AG04450 (cell line): ENCODE data around the gene COL6A3. TPM values are rescaled to one million over a fixed set of nuclear protein-coding genes. Genes with fewer than 3 reads are reported as not detected.

ENCODE experiments used
- CTCF ChIA-PET: fragments of 300-600, 350-600 bp; formaldehyde crosslinking; extraction: SDS; loops from one replicate; lab custom pipeline; 2022; ENCODE audit warnings: antibody characterized with exemption, inconsistent platforms; lab: Charles Lee
- POLR2A ChIA-PET: fragments of 350-600 bp; formaldehyde crosslinking; extraction: SDS; loops from one replicate; lab custom pipeline; 2021; ENCODE audit warnings: antibody characterized with exemption, inconsistent platforms; lab: Yijun Ruan, JAX
- DNase-seq: peaks from one replicate; pipeline ENCODE4 v3.0.0-alpha.2; 2011; ENCODE audit warnings: low read depth, low spot score
- H3K27ac ChIP-seq: one replicate; pipeline ENCODE4 v1.5.1; 2012; ENCODE audit warnings: low read depth, low read length, control low read depth
- H3K27me3 ChIP-seq: one replicate; pipeline ENCODE4 v1.6.0; 2012; ENCODE audit warnings: low read length; ENCODE audit not compliant: control insufficient read depth, insufficient read depth
- H3K4me3 ChIP-seq: 2 replicates; pipeline ENCODE4 v1.5.1; 2011; ENCODE audit warnings: mild to moderate bottlenecking, low read depth, low read length, control low read depth
- H3K9me3 ChIP-seq: 2 replicates; pipeline ENCODE4 v1.5.1; 2012; ENCODE audit warnings: low read length; ENCODE audit not compliant: control insufficient read depth, insufficient read depth
- CTCF ChIP-seq: IDR thresholded peaks from 2 replicates; pipeline ENCODE4 v1.5.1; 2011; ENCODE audit warnings: low read depth, low read length, control low read depth, inconsistent platforms
- polyA plus RNA-seq: library from polyadenylated mRNA; depleted of rRNA; stranded (reverse); fragments of >200 nt; gene quantifications from 2 replicates; pipeline ENCODE4 v1.2.3, GENCODE V29; 2011

Gene COL6A3
- polyA plus RNA-seq, 1 experiment = 1,384 TPM

DNA sequence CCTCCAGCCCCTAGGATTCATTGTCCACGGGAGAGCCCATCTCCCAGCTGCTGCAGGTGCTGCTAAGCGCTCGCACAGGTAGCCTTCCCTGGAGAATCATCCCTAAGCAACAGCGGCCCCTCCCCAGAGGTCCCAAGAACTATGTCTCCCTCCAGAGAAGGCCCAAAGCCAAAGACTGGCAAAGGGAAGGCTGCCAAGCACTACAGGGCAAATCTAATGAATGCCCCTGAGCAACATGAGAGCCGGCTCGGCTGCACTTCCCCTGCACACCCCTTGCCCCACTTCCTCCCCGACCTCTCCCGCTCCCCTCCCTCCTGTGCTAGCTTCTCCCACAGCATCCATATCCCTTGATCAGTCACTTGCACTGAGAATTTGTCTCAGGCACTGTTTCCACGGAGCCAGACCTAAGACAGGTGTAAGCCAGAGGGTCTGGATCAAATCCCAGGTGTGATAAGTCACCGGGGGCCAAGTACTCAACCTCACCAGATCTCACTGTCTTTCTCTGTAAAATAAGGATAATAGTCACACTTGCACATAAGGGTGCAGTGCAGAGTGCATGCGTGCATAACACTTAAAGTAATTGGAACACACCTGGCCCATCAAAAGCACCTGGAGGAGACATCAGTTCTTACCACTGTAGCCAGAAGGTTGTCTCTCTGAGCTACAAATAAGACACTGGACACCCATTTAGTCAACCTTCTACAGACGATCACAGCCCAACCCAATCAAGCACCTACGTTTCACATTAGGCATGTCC lies 20.1 kb upstream of the COL6A3 start:
- no peak for DNase-seq
- Histone ChIP-seq H3K27me3 (no peaks in the 10 kb centered on the region), H3K4me3 (no peak overlapping the region), H3K9me3 (no peaks in the 10 kb centered on the region), H3K27ac (peak overlapping the region; percentile 81)
- CTCF ChIA-PET = interaction anchor here (0.5 to 6.1 kb wide), 7 partner anchors 13 to 50 kb away, joined by 3 to 83 read pairs (median 3); no protein-coding TSS in a partner anchor
- POLR2A ChIA-PET = no interaction called here
- TF ChIP-seq CTCF = no peak

DNA sequence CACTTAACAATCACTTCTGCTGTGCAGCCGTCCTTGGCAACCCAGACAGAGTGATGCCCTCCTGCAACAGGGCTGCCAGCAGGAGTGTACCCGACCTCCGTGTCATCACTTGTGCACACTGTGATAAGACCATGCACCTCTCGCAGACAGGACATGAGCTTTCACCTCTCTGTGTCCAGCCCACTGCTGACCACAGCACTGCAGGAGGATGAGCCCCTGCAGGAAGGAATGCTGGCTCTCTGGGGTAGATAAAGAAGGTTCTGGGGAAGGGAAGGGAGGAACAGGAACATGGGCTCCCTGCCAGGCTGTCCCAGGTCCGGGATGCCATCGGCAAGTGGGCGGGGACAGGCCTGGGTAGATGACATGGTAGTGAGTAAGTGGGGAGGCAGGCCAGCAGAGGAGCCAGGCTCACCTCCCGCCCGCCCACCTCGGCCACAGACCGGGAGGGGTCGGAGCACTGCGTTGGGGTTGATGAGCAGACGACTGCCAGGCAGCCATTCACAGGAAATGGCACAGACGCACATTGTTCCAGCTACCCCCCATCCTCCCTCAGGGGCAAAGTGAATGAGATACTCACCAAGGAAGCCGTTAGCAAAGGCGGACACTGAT lies 18.6 kb upstream of the COL6A3 start:
- CTCF ChIA-PET = interaction anchor here (0.9 to 6.1 kb wide), 6 partner anchors 11 to 313 kb away, joined by 3 to 83 read pairs (median 5); no protein-coding TSS in a partner anchor
- H3K4me3 ChIP-seq = 0 out of 2 replicates have a peak overlapping the region, but pooled peaks have one; percentile 7
- H3K27me3 ChIP-seq = no peaks in the 10 kb centered on the region
- POLR2A ChIA-PET = interaction anchor here (0.8 to 1.5 kb wide), 2 partner anchors 19 kb away, joined by 3 to 5 read pairs; partner anchors contain the start of gene COL6A3
- DNase-seq = no peak
- peak overlapping the region; percentile 81 for H3K27ac ChIP-seq
- TF ChIP-seq CTCF = peak; percentile 65
- no peaks in the 10 kb centered on the region for H3K9me3 ChIP-seq

- Histone ChIP-seq H3K27ac (peak overlapping the region; percentile 81), H3K9me3 (no peaks in the 10 kb centered on the region), H3K27me3 (no peaks in the 10 kb centered on the region), H3K4me3 (no peak overlapping the region)
- ChIA-PET CTCF (interaction anchor here (0.9 to 6.1 kb wide), 4 partner anchors 10 to 312 kb away, joined by 3 to 83 read pairs (median 5); no protein-coding TSS in a partner anchor), POLR2A (interaction anchor here (0.6 to 1.5 kb wide), 3 partner anchors 18 to 253 kb away, joined by 3 to 5 read pairs (median 3); partner anchors contain the start of gene COL6A3)
- TF ChIP-seq CTCF = no peak
- no peak for DNase-seq
Observed at GRCh38 chr2:237431837-237432236, 17.9 kb upstream of the COL6A3 start.

DNA sequence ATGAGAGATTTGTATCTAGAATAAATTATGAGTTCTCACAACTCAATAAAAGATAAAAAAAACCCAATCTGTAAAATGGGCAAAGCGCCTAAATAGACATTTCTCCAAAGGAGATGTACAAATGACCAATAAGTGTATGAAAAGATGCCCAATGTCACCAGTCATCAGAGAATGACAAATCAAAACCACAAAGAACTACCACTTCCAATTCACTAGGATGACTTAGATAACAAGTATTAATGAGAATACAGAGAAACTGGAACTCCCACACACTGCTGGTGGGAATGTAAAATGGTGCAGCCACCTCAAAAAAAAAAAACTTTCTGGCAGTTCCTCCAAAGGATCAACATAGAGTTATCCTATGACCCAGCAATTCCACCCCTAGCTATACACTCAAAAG lies 17.4 kb upstream of the COL6A3 start:
- no peak overlapping the region for H3K27ac ChIP-seq
- ChIA-PET POLR2A (interaction anchor here (0.6 to 1.3 kb wide), 2 partner anchors 25 to 254 kb away, joined by 3 to 4 read pairs; no protein-coding TSS in a partner anchor), CTCF (interaction anchor here (1.8 to 6.1 kb wide), 2 partner anchors 10 to 44 kb away, joined by 8 to 83 read pairs; no protein-coding TSS in a partner anchor)
- DNase-seq = no peak
- no peaks in the 10 kb centered on the region for H3K27me3 ChIP-seq
- H3K4me3 ChIP-seq = no peak overlapping the region
- H3K9me3 ChIP-seq = no peaks in the 10 kb centered on the region
- no peak for TF ChIP-seq CTCF
